Tibial nerve (tissue), 4 donors: Measurements from ENCODE around the gene CDH22. TPM values are rescaled to one million over a fixed set of nuclear protein-coding genes. Genes with fewer than 3 reads are reported as not detected.

ENCODE experiments used
- DNase-seq, 2 donors: peaks; one replicate each; pipeline ENCODE4 v3.0.0-alpha.2; 2019; ENCODE audit warnings: low spot score in 2 of 2
- H3K27ac ChIP-seq, 4 donors: fragments of 200-600 bp; sonication (generic) in 3 of 4; one replicate each; pipeline ENCODE4 v1.5.1; 2017 to 2019; ENCODE audit warnings: mild to moderate bottlenecking in 1 of 4
- H3K27me3 ChIP-seq, 2 donors: fragments of 200-600 bp; sonication (generic) in 1 of 2; one replicate each; pipeline versions ENCODE4 v1.5.1 to v1.6.0; 2017 to 2019
- H3K36me3 ChIP-seq, 3 donors: fragments of 200-600 bp; sonication (generic); one replicate each; pipeline ENCODE4 v1.5.1; 2018 to 2019
- H3K4me1 ChIP-seq, 4 donors: fragments of 200-600 bp; sonication (generic) in 3 of 4; one replicate each; pipeline ENCODE4 v1.5.1; 2017 to 2019
- H3K4me3 ChIP-seq, 4 donors: fragments of 200-600 bp; sonication (generic) in 3 of 4; one replicate each; pipeline ENCODE4 v1.5.1; 2017 to 2019; ENCODE audit warnings: mild to moderate bottlenecking in 1 of 4, moderate library complexity in 1 of 4
- H3K9me3 ChIP-seq, 4 donors: fragments of 200-600 bp; sonication (generic) in 3 of 4; one replicate each; pipeline ENCODE4 v1.5.1; 2017 to 2019
- CTCF ChIP-seq, 5 experiments: fragments of 200-600 bp in 3 of 5; fragments of 450-650 bp in 2 of 5; sonication (generic) in 3 of 5; IDR thresholded peaks; one replicate each; pipeline ENCODE4 v1.5.1; 2016 to 2019; ENCODE audit warnings: antibody characterized with exemption in 5 of 5, mild to moderate bottlenecking in 3 of 5, moderate library complexity in 2 of 5
- EP300 ChIP-seq, 2 donors: sonication (generic); formaldehyde crosslinking; IDR thresholded peaks; one replicate each; pipeline ENCODE4 v1.6.1; 2017; ENCODE audit warnings: antibody characterized with exemption in 2 of 2, mild to moderate bottlenecking in 1 of 2
- POLR2A ChIP-seq, 2 donors: fragments of 450-650 bp; IDR thresholded peaks; one replicate each; pipeline ENCODE4 v1.6.1; 2017; ENCODE audit warnings: antibody characterized with exemption in 2 of 2, mild to moderate bottlenecking in 2 of 2, moderate library complexity in 2 of 2
- WGBS, 2 donors: methylation state at CpG; one replicate each; pipeline ENCODE4 v1.1.5; 2018; 5-methylcytosine and 5-hydroxymethylcytosine counted together
- total RNA-seq, 4 donors: library from RNA; depleted of rRNA; stranded (reverse); fragments of >200 nt; gene quantifications; one replicate each; pipeline ENCODE4 v1.1.0, GENCODE V29; 2016

Gene CDH22
- total RNA-seq, 4 donors from 2014 or later: 0.20 to 1.0 (median 0.60) TPM; not detected in 1

GRCh38 chr20:46194409-46194808, 113.9 kb downstream of the CDH22 start:
- WGBS, 2 donors: 88 to 92% methylated on average over 4 of the region's 4 CpGs
- Histone ChIP-seq H3K27me3 (peaks cover 0 to 16% of the 10 kb centered on the region in 2 donors), H3K4me1 (peaks cover 0 to 7% (median 0%) of the 10 kb centered on the region in 4 donors), H3K9me3 (no peaks in the 10 kb centered on the region), H3K27ac (no peak overlapping the region), H3K36me3 (no peaks in the 10 kb centered on the region), H3K4me3 (no peak overlapping the region)
- TF ChIP-seq POLR2A (IDR thresholded peaks at IDR 0.05) (no peak), CTCF (IDR thresholded peaks at IDR 0.05) (no peak), EP300 (IDR thresholded peaks at IDR 0.05) (no peak)
- no peak for DNase-seq

- TF ChIP-seq EP300 (IDR thresholded peaks at IDR 0.05): no peak
- TF ChIP-seq CTCF (IDR thresholded peaks at IDR 0.05): no peak
- TF ChIP-seq POLR2A (IDR thresholded peaks at IDR 0.05): no peak
- Histone ChIP-seq H3K36me3 (no peaks in the 10 kb centered on the region), H3K27me3 (peaks cover 0 to 1% of the 10 kb centered on the region in 2 donors), H3K27ac (no peak overlapping the region), H3K4me3 (no peak overlapping the region), H3K9me3 (no peaks in the 10 kb centered on the region), H3K4me1 (peaks cover 0 to 3% (median 0%) of the 10 kb centered on the region in 4 donors)
- DNase-seq: no peak
- WGBS, 2 donors: 4 to 12% methylated on average over 6 of the region's 6 CpGs
Observed at GRCh38 chr20:46192376-46192944, 115.8 kb downstream of the CDH22 start.

GRCh38 chr20:46191611-46192010, 116.7 kb downstream of the CDH22 start:
- no peaks in the 10 kb centered on the region for H3K36me3 ChIP-seq
- no peaks in the 10 kb centered on the region for H3K27me3 ChIP-seq
- TF ChIP-seq EP300 (IDR thresholded peaks at IDR 0.05) (no peak), POLR2A (IDR thresholded peaks at IDR 0.05) (no peak), CTCF (IDR thresholded peaks at IDR 0.05) (no peak)
- 65 to 76% methylated on average over 3 of the region's 3 CpGs for WGBS, 2 donors
- peaks cover 0 to 3% (median 0%) of the 10 kb centered on the region in 4 donors for H3K4me1 ChIP-seq
- H3K9me3 ChIP-seq: no peaks in the 10 kb centered on the region
- DNase-seq: no peak
- H3K4me3 ChIP-seq: no peak overlapping the region
- no peak overlapping the region for H3K27ac ChIP-seq

- Histone ChIP-seq H3K4me3 (no peak overlapping the region), H3K27me3 (no peaks in the 10 kb centered on the region), H3K4me1 (peaks cover 0 to 3% (median 0%) of the 10 kb centered on the region in 4 donors), H3K36me3 (no peaks in the 10 kb centered on the region), H3K27ac (no peak overlapping the region), H3K9me3 (no peaks in the 10 kb centered on the region)
- 66 to 76% methylated on average over 4 of the region's 4 CpGs for WGBS, 2 donors
- no peak for TF ChIP-seq CTCF (IDR thresholded peaks at IDR 0.05)
- no peak for TF ChIP-seq POLR2A (IDR thresholded peaks at IDR 0.05)
- no peak for TF ChIP-seq EP300 (IDR thresholded peaks at IDR 0.05)
- DNase-seq: no peak
Observed at GRCh38 chr20:46191168-46191540, 117.1 kb downstream of the CDH22 start.

GRCh38 chr20:46190478-46191167, 117.7 kb downstream of the CDH22 start:
- Histone ChIP-seq H3K9me3 (no peaks in the 10 kb centered on the region), H3K4me3 (no peak overlapping the region), H3K4me1 (peaks cover 0 to 3% (median 0%) of the 10 kb centered on the region in 4 donors), H3K27me3 (no peaks in the 10 kb centered on the region), H3K36me3 (no peaks in the 10 kb centered on the region), H3K27ac (no peak overlapping the region)
- 67 to 82% methylated on average over 9 of the region's 9 CpGs for WGBS, 2 donors
- no peak for DNase-seq
- TF ChIP-seq EP300 (IDR thresholded peaks at IDR 0.05) (no peak), CTCF (IDR thresholded peaks at IDR 0.05) (no peak), POLR2A (IDR thresholded peaks at IDR 0.05) (no peak)
